ENCODE measurements around the gene SYNPO2. TPM values are rescaled to one million over a fixed set of nuclear protein-coding genes. Genes with fewer than 3 reads are reported as not detected.

SYNPO2 gene
- total and polyA plus RNA-seq, 2 of the 13 experiments (the other 11 are each of a cell fraction or from before 2014, with no cell fraction given) = not detected

DNA sequence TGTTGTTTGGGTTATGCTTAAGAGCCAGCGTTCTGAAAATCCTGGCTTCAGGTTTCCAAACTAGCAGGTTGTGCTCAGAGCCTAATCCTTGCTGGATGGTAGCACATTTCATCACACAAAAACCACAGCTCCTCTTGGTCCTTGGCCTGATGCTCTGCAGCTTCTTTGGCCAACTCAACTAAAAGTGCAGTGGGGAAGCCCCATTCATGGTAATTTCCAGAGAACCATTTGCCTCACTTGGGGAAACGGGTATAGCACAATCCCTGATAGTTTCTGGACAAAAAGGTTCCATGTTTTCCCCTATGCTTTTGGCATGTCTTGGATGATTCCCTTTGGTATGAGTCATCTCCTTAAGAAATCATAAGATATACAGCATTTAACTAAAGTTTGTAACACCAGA lies 78.7 kb downstream of the SYNPO2 start:
- no peaks in the 10 kb centered on the region for H3K27me3 ChIP-seq (ENCODE audit: control insufficient read depth in 1 of 2, insufficient read depth in 2 of 2, low read length in 2 of 2)
- H3K27ac ChIP-seq (ENCODE audit: extremely low read length, insufficient read depth, low read length) = no peak overlapping the region
- H3K9me3 ChIP-seq (ENCODE audit: low read length) = no peaks in the 10 kb centered on the region
- H3K79me2 ChIP-seq (ENCODE audit: insufficient read depth, low read length) = no peaks in the 10 kb centered on the region
- no peak for DNase-seq (ENCODE audit: low spot score)
- H3K4me2 ChIP-seq (ENCODE audit: low read depth, low read length) = no peak overlapping the region
- in situ Hi-C loops (cut with HindIII; ENCODE audit: extremely low pct_ligation_motif_present, low pct_unique_long_range_greater_than_20kb) = no loop called here
- H3K36me3 ChIP-seq (replicated peaks in 1 of 2; ENCODE audit: control insufficient read depth in 1 of 2, insufficient read depth in 2 of 2, low read length in 2 of 2) = no peaks in the 10 kb centered on the region
- no peak for ATAC-seq
- FAIRE-seq = no peak
- no peak for TF ChIP-seq ZNF879 (CRISPR knock-in tag; IDR thresholded peaks at IDR 0.05)
- no peak for TF ChIP-seq PPARG (CRISPR knock-in tag; conservative IDR thresholded peaks at IDR 0.05)
- TF ChIP-seq BCL6 (CRISPR knock-in tag; IDR thresholded peaks at IDR 0.05) = no peak
- no peak for TF ChIP-seq HNRNPL (IDR thresholded peaks at IDR 0.05; ENCODE audit: low read depth, low read length)
- no peak for TF ChIP-seq ZNF589 (CRISPR knock-in tag; conservative IDR thresholded peaks at IDR 0.05)
- TF ChIP-seq ZNF747 (CRISPR knock-in tag; IDR thresholded peaks at IDR 0.05; ENCODE audit: borderline replicate concordance) = no peak
- TF ChIP-seq GZF1 (CRISPR knock-in tag; IDR thresholded peaks at IDR 0.05) = no peak
- TF ChIP-seq ZNF451 (CRISPR knock-in tag; IDR thresholded peaks at IDR 0.05) = no peak
- no peak for TF ChIP-seq MATR3 (CRISPR knock-in tag; IDR thresholded peaks at IDR 0.05)
- no peak for TF ChIP-seq MED1 (CRISPR knock-in tag; IDR thresholded peaks at IDR 0.05)
- TF ChIP-seq MYNN (CRISPR knock-in tag; IDR thresholded peaks at IDR 0.05; ENCODE audit: low read depth) = no peak
- TF ChIP-seq ZNF816 (CRISPR knock-in tag; IDR thresholded peaks at IDR 0.05; ENCODE audit: borderline replicate concordance) = no peak
- H3K4me3 ChIP-seq (replicated peaks in 1 of 3; ENCODE audit: insufficient read depth in 1 of 3, low read depth in 2 of 3, low read length in 3 of 3) = no peak overlapping the region
- BruUV-seq (replicated peaks) = no TSS peak
- CTCF ChIA-PET (ENCODE audit: low intra/inter-chr PET ratio, low total read pairs) = no interaction called here
- intact Hi-C loops (cut with micrococcal nuclease; ENCODE audit: unreplicated experiment) = no loop called here
- no peak overlapping the region for H3K9ac ChIP-seq (ENCODE audit: insufficient read depth, low read depth, low read length)
- no peaks in the 10 kb centered on the region for H4K20me1 ChIP-seq (ENCODE audit: insufficient read depth, low read length)
- H3K4me1 ChIP-seq (ENCODE audit: insufficient read depth, low read length) = peaks cover 13% of the 10 kb centered on the region
- no peak overlapping the region for H2AFZ ChIP-seq (ENCODE audit: low read length)
- POLR2A ChIA-PET = no interaction called here
- 11% methylated on average over 2 of the region's 2 CpGs for WGBS (ENCODE audit: low lambda C conversion rate)

DNA sequence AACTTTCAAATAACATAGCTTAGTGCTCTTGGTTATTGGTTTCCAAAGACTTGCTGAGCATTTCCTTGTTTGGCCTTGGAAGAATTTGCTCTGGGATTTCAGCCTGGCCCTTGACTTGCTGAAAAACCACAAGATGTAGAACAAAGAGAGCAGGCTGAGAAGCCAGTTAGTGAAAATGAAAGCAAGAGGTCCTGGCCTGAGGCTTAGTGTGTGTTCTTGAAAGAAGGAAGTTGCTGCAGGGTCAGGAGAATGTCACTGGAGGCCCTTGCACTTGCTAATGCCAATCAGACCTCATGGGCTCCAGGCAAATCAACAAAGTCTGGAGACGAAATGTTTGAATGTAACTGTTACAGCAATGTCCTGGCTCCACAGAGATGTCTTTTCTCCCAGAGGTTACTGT lies 79.4 kb downstream of the SYNPO2 start:
- ATAC-seq (peak; percentile 45), FAIRE-seq (no peak), DNase-seq (ENCODE audit: low spot score) (no peak)
- in situ Hi-C loops (cut with HindIII; ENCODE audit: extremely low pct_ligation_motif_present, low pct_unique_long_range_greater_than_20kb) (no loop called here), intact Hi-C loops (cut with micrococcal nuclease; ENCODE audit: unreplicated experiment) (loop anchor here (1.0 kb wide), 1 partner anchor 227 kb away; no protein-coding TSS in a partner anchor)
- Histone ChIP-seq H2AFZ (ENCODE audit: low read length) (no peak overlapping the region), H3K27me3 (ENCODE audit: control insufficient read depth in 1 of 2, insufficient read depth in 2 of 2, low read length in 2 of 2) (no peaks in the 10 kb centered on the region), H3K4me2 (ENCODE audit: low read depth, low read length) (peak overlapping the region; percentile 44; the same call in 1 of the 2 replicates), H3K27ac (ENCODE audit: extremely low read length, insufficient read depth, low read length) (no peak overlapping the region), H3K9ac (ENCODE audit: insufficient read depth, low read depth, low read length) (no peak overlapping the region), H3K4me3 (replicated peaks in 1 of 3; ENCODE audit: insufficient read depth in 1 of 3, low read depth in 2 of 3, low read length in 3 of 3) (no peak overlapping the region), H3K79me2 (ENCODE audit: insufficient read depth, low read length) (no peaks in the 10 kb centered on the region), H4K20me1 (ENCODE audit: insufficient read depth, low read length) (no peaks in the 10 kb centered on the region), H3K4me1 (ENCODE audit: insufficient read depth, low read length) (peaks cover 13% of the 10 kb centered on the region), H3K9me3 (ENCODE audit: low read length) (no peaks in the 10 kb centered on the region), H3K36me3 (replicated peaks in 1 of 2; ENCODE audit: control insufficient read depth in 1 of 2, insufficient read depth in 2 of 2, low read length in 2 of 2) (no peaks in the 10 kb centered on the region)
- POLR2A ChIA-PET = no interaction called here
- BruUV-seq (replicated peaks) = no TSS peak
- CTCF ChIA-PET (ENCODE audit: low intra/inter-chr PET ratio, low total read pairs) = no interaction called here
- WGBS (ENCODE audit: low lambda C conversion rate) = 0% methylated on average over 1 of the region's 1 CpG
- TF ChIP-seq, protein P1, sequence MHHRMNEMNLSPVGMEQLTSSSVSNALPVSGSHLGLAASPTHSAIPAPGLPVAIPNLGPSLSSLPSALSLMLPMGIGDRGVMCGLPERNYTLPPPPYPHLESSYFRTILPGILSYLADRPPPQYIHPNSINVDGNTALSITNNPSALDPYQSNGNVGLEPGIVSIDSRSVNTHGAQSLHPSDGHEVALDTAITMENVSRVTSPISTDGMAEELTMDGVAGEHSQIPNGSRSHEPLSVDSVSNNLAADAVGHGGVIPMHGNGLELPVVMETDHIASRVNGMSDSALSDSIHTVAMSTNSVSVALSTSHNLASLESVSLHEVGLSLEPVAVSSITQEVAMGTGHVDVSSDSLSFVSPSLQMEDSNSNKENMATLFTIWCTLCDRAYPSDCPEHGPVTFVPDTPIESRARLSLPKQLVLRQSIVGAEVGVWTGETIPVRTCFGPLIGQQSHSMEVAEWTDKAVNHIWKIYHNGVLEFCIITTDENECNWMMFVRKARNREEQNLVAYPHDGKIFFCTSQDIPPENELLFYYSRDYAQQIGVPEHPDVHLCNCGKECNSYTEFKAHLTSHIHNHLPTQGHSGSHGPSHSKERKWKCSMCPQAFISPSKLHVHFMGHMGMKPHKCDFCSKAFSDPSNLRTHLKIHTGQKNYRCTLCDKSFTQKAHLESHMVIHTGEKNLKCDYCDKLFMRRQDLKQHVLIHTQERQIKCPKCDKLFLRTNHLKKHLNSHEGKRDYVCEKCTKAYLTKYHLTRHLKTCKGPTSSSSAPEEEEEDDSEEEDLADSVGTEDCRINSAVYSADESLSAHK (CRISPR knock-in tag; IDR thresholded peaks at IDR 0.05; ENCODE audit: borderline replicate concordance) = no peak
- TF ChIP-seq ZSCAN20 (CRISPR knock-in tag; IDR thresholded peaks at IDR 0.05; ENCODE audit: borderline replicate concordance) (no peak), THYN1 (CRISPR knock-in tag; IDR thresholded peaks at IDR 0.05; ENCODE audit: borderline replicate concordance, low read depth) (no peak), LCORL (IDR thresholded peaks at IDR 0.05) (no peak), LCORL (CRISPR knock-in tag; IDR thresholded peaks at IDR 0.05) (no peak), CBX5 (CRISPR knock-in tag; IDR thresholded peaks at IDR 0.05; ENCODE audit: borderline replicate concordance) (no peak)
- TF ChIP-seq, protein P2, sequence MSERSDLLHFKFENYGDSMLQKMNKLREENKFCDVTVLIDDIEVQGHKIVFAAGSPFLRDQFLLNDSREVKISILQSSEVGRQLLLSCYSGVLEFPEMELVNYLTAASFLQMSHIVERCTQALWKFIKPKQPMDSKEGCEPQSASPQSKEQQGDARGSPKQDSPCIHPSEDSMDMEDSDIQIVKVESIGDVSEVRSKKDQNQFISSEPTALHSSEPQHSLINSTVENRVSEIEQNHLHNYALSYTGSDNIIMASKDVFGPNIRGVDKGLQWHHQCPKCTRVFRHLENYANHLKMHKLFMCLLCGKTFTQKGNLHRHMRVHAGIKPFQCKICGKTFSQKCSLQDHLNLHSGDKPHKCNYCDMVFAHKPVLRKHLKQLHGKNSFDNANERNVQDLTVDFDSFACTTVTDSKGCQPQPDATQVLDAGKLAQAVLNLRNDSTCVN (CRISPR knock-in tag; IDR thresholded peaks at IDR 0.05; ENCODE audit: borderline replicate concordance) = no peak

Measured in HepG2 (cell line).